ENCODE results near the gene HBA1. TPM values are rescaled to one million over a fixed set of nuclear protein-coding genes. Genes with fewer than 3 reads are reported as not detected.
"Not testable (repeated sequence)": the region's sequence is repeated elsewhere in the genome, so short reads cannot be mapped to it uniquely, and the experiment has no call there.

The HBA1 gene
- total RNA-seq, 1 donor from 2014 or later: not detected

GRCh38 chr16:159136-159849 is 17.2 kb upstream of the HBA1 start:
- DNase-seq (ENCODE audit: low read depth): no peak

GRCh38 chr16:160242-160641 is 16.2 kb upstream of the HBA1 start:
- DNase-seq (ENCODE audit: low read depth): not testable (repeated sequence)

GRCh38 chr16:160691-161190 is 15.7 kb upstream of the HBA1 start:
- no peak for DNase-seq (ENCODE audit: low read depth)

- DNase-seq (ENCODE audit: low read depth): no peak
Observed at GRCh38 chr16:162271-162991, 14.0 kb upstream of the HBA1 start.

GRCh38 chr16:163139-163538 is 13.3 kb upstream of the HBA1 start:
- DNase-seq (ENCODE audit: low read depth): not testable (repeated sequence)

GRCh38 chr16:163696-164095 is 12.8 kb upstream of the HBA1 start:
- DNase-seq (ENCODE audit: low read depth): not testable (repeated sequence)

GRCh38 chr16:164134-164823 is 12.2 kb upstream of the HBA1 start:
- DNase-seq (ENCODE audit: low read depth): not testable (repeated sequence)

GRCh38 chr16:164827-165538 is 11.5 kb upstream of the HBA1 start:
- no peak for DNase-seq (ENCODE audit: low read depth)

- DNase-seq (ENCODE audit: low read depth): no peak
Observed at GRCh38 chr16:165539-166374, 10.7 kb upstream of the HBA1 start, which contains the start of gene HBM. Gene HBM, plus strand, starts transcription at chr16:165978. Its CDS starts 20 bp downstream, at chr16:165998.

- DNase-seq (ENCODE audit: low read depth): no peak
Observed at GRCh38 chr16:166375-167121, 9.9 kb upstream of the HBA1 start.

- DNase-seq (ENCODE audit: low read depth): no peak
Observed at GRCh38 chr16:167122-167690, 9.3 kb upstream of the HBA1 start.

- no peak for DNase-seq (ENCODE audit: low read depth)
Observed at GRCh38 chr16:168424-168823, 8.1 kb upstream of the HBA1 start.

- DNase-seq (ENCODE audit: low read depth): no peak
Observed at GRCh38 chr16:169014-169413, 7.5 kb upstream of the HBA1 start.

- peak; percentile 13 for DNase-seq (ENCODE audit: low read depth)
Observed at GRCh38 chr16:170088-170507, 6.4 kb upstream of the HBA1 start.

GRCh38 chr16:170788-171187 is 5.7 kb upstream of the HBA1 start:
- DNase-seq (ENCODE audit: low read depth): no peak

- DNase-seq (ENCODE audit: low read depth): not testable (repeated sequence)
Observed at GRCh38 chr16:172374-172941, 4.0 kb upstream of the HBA1 start, which contains the start of gene HBA2. Gene HBA2, plus strand, starts transcription at chr16:172876. Its CDS starts 37 bp downstream, at chr16:172913.

GRCh38 chr16:173211-173854 is 3.1 kb upstream of the HBA1 start:
- not testable (repeated sequence) for DNase-seq (ENCODE audit: low read depth)

- DNase-seq (ENCODE audit: low read depth): not testable (repeated sequence)
Observed at GRCh38 chr16:173928-174769, 2.3 kb upstream of the HBA1 start.
